GM19463 (cell line): ENCODE results near the gene DCLK1.
A peak's percentile ranks its signal among the peaks of the same experiment; 100 is the strongest.

Experiments used
- ATAC-seq: cut with Tn5 transposase; IDR thresholded peaks from one replicate; pipeline ENCODE4 v1.9.1; 2021; ENCODE audit warnings: mild to moderate bottlenecking, moderate library complexity; ENCODE audit not compliant: unreplicated experiment

The DCLK1 gene

DNA sequence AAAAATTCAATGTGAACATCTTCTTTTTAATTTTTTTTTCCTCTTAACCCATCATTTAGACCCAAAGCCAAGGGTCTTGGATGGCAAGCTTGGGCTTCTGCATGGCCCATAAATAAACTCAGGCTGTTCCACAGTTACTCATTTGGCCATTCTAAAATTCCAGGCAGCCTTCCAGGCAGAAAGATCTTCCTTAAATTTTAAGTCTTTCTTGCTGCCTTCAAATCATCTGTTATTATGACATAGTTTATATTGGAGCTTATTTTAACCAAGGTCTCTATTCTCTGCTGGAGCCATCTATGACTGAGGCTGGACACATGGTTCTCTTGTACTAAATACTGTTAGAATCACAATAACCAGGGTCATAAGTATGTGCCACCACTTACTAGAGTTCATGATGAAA, 337.4 kb downstream of the DCLK1 start:
- ATAC-seq: no peak

DNA sequence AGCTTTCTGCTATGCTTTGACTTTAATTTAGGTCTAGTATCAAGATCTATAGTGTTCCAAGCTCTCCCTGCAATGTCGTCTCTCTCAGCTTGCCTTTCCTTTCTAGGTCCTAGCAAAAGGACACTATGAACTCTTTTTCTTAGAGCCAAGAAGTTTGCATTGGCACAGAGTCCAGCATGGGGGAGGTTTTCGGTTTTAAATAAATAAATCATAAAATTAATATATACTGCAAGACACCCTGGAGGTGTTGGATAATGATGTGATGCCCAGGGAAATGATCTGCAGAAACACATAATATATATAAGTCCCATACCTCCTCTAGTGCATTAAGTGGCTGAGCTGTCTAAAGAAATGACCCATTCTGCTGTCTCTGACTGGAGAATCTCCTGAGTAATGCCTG, 338.3 kb downstream of the DCLK1 start:
- no peak for ATAC-seq

DNA sequence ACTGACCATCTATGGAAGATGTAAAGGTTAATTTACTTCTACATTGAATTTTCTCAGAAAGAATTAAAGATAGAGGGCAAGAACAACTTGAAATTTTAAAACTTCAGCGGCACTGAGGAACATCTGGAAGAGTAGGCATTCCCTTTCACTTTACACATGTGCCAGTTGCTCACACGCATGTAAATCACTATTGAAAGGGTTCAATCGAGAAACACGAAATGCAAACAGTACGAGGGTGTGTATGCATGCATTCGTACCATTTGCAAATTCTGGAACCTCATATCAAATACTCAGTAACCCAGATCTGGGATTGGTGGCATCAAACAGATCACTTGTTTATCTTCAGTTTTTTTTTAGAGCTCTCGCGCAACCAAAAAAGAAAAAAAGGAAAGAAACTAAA, 339.2 kb downstream of the DCLK1 start:
- ATAC-seq: no peak

DNA sequence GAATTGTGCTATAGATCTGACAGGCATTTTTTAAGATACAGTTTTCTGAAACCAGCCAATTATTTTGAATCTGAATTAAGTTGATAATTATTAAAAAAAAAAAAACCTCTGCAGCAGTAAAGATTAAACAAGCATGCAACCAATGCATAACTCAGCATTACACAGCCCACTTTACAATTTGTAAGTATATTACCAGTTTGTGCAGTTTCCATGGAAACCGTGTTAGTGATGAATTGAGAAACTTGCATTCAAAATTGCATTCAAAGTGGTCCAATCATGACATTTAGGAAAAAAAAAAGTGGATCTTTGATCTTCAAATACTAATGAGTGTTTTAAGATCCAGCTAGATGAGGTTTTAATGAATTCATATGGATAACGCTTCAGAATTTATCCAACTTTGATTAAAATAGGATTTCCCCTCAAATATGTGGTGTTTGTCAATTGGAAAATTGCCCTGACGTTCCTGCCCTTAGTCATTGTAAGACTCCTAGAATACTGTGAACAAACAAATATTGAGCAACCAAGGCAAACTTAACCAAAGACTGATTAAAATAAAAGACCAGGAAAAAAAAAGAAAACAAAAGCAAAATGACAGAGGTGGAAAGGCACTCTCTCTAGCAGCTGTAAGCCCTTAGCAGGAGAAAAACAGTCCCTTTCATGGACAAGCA, 339.9 kb downstream of the DCLK1 start:
- ATAC-seq: no peak

DNA sequence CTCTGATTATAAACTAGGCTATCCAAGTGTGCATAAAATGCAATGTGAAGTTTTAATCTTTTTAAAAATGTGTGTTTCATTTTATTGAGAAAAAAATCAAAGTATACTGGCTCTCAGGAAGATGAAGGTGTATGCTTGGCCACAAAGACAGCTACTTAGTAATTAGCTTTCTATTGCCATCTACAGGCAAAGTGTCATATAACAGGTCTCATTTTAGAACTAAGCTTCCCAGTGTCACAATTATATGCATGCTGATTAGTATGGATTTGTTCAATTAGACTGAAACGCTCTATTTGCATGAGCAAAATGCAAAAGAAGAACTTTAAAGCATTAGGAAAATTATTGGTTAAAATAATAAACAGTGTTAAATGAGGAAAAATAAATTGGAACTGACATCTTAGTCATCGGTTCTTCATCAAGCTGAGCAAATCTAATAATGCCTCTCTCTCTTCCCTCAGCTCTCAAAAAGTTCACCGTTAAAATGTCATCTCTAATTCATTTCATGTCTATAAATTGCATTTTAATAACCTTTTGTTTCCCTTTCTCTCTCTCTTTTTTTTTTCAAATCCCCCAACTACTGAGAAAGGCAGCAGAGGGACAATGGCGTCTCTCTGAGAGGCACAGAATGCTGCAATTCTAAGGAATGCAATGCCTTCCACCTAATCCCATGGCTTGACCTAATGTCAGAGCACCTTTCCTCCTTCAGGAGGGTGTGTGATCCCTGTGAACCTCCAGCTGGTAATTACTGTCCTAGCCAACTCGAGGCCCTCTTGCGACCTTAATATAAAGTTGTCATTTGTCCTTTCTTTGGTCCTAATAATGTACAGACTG, 341.6 kb downstream of the DCLK1 start:
- ATAC-seq: peak; percentile 75

DNA sequence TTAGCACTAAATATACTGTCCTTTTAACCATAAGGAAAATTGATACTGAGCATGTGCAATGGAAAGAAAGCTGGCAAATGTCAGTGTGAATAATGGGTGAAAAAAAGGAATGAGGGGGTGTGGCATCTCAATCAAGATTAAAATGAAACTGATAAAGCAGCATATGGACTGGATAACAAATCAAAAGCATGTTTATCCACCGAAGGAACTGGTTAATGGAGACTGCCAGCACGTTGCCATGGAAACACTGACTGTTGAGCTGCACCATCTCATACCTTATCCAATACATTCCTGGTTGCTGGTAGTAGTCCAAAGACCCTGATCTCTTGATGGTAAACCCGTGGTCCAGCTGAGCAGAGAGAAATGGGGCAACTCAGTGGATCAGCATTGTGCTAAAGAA, 343.2 kb downstream of the DCLK1 start:
- ATAC-seq: no peak

DNA sequence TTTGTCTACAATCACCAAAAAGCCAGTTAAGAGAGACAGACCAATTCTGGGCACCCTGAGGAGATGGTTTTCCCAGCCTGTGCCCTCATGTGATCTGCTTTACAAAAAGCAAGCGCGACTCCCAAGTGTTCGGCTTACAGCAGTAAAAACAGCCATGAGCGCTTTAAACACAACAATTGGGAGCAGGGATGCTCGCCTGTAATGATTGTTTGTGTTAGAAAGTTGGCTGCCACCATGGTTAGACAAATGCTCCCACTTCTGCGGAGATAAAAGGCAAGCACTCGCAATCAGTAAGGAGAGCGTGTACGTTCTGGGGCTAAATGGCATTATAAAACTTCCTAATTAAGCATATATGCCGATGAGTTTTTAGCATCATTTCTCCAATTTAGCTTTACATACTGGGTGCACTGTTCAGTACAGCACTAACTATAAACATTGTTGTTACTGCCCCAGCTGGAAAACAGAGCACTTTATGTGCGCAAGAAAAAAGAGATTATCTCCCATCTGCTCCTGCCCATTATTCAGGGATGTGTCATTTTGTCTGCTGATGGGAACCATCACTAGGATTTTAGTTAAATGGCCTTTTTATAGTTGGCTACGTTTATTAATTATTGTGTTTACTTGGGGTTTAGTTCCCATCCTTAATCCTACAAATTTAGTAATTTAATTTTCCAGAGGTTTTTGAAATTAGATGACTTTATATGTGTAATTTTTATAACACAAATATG, 345.4 kb downstream of the DCLK1 start:
- ATAC-seq: no peak

DNA sequence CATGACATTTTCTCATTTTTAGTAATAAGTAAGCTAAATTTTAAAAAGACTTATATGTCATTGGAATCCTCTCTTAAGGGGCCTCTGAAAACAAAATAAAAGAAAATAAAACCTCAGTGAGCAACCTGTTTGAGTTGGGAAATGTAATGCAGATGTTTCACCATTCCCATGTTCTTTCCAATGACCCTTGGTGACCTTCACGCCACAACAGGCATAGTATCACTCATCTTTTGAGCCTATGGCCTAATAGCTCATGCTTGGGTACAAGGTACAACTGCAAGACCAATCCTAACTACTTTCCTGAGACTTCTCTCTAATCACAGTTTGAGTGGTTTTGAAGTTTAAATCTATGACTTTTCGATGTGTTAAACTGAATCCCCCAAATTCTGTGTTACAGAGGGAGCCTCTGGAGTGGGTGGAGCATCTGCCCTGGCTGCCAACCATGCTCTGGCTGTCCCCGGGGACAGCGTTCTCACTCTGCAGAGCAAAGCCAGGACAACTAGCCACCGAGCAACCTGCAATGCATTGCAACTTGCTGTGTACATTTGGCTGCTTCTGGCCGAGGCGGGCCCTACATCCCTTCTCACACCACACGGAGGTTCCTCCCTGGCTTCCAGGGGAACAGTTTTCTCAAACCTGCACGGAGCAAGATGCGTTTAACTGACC, 346.8 kb downstream of the DCLK1 start:
- no peak for ATAC-seq

DNA sequence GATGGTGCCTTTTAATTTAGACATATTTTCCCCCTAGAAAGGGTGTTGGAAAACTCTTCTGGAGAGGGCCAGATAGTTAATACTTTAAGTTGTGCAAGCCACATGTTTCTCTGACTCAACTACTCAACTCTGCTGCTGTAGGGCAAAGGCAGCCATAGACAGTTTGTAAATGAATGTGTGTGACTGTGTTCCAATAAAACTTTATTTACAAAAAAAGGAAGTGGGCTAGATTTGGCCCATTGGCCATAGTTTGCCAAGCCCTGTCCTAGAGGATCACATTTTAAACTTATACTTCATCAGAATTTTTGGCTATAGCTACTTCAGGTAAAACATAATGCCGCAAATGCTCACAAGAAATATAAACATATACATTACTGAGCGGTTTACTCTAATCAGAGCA, 348.4 kb downstream of the DCLK1 start:
- no peak for ATAC-seq

DNA sequence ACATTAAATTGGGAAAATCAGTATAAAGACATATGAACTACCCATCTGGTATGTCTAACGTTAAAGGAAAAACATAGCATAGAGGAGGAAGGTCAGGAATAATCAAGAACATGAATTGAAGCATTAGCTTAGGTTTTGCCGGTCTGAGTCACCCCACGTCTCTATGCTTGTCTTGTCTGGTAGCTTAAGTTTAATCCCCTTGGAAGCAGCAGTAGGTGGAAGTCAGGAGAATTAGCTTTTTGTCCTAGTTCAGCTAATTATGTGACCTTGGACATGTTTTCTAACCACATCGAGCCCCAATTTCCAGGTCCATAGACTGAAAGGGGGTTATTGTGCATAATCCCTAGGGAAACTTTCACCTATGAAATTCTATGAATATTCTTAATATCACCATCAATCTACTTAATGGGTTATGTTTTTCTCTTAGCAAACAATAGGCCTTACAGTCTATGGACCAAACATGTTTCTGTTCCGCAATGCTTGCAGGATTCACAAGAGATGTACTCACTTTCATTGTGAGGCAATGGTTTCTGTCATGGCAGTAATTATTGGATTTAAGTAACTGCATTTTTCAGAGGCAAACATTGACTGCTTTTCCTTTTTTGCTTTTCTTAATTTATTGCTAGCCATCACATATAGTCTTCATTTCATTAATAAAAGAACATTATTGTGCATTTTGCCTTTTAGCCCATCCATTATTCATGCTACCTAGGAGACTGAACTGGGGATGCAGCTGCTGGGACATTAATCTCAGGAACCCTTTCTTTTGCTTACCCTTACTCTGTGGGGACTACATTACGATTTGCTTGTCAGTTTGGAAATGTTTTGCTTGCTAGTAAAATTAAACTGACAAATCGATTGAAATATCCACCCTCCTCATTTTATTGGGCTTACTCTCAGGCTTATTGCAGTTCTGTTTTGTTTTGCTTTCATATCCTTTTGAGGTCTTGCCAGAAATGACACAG, 349.9 kb downstream of the DCLK1 start:
- no peak for ATAC-seq

DNA sequence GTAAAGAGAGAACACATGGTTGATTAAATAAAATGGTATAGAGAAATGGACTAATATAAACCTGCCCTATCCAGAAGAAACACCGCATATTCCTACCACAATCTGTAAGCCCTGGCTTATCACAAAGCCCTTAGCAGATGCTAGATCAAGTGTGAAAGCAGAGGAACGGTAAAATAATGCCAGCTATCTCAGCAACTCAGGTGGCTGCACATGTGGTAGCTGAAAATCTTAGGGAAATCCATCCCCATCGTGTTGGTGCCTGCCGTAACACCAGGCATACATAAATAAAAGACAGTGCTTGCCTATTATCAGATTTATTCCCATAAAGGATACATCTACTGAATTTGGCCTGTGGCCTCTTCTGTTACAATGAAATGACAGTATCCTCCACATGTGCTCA, 350.6 kb downstream of the DCLK1 start:
- ATAC-seq: no peak

DNA sequence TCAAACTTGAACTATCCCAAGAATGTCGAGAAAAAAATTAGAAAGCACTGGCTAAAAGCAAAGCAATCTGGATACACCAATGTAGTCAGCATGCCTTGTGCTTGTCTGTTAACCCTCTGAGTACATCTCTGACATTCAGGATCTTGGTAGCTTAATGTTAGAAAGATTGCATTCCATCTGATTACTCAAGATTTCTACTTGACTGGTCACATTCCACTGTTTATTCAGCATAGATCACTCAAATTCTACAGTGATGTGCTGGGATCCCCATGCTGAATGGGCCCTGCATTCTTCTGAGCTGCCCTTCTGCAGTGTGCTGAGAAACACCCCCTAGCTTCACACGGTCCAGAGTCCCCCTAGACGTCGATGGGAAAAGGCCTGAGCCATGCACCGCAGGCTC, 359.3 kb downstream of the DCLK1 start:
- no peak for ATAC-seq

DNA sequence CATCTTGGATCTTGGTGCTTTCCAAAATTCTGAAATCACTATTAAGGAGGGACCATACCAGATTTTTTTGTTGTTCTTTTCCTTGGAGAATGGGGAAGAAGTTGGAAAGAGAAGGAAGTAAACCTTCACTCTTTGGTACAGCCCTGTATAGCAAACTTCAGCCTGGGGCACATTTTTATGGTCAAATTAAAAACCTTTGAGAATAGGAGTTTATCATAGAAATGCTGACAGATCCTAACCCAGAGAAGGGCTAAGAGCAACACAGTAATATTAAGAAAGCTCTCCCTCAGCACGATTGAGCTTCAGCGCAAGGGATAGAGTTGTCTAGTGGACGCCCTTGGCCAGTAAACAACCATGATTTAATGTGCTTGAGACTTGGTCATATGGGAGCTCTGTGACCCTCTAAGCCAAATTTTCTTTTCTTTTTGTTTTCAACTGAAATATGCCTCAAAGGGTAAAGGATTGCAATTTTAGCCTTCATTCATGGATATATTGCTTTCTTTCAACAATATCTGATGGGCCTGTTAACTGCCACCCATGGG, 360.4 kb downstream of the DCLK1 start:
- no peak for ATAC-seq

DNA sequence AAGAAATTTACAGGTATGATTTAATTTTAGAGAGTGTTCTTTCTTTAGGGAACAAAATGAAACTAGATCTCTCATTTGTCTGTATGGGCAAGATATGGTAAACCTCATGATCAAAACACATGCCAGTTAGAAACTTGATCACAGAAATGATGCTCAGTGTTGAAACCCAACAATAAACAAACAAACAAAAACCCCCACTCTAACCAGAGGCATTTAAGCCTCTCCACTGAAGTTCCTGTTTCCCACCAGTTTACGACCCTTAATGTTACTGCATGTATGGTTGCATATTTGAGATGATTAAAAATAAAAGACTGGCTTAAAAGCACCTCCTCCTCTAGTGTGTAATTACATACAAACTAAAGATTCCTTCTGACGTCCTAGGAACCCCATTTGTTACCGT, 361.4 kb downstream of the DCLK1 start:
- no peak for ATAC-seq

DNA sequence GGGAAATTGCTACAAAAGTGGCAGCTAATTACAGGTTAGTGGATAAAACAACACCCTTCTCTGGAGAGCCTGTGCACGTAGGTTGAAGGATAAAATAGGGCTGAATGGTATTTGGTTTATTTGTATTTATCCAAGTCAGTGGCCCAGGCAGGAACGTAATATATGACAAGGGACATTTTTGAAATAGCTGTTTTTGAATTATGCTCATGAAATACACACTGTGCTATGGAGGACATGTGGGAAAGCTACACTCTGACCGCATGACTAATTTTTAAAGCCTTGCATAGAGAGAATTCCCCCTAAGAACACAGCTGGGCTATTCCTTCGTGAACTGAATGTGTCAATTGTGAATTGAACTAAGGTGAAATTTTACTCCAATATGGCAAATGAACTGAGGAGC, 362.6 kb downstream of the DCLK1 start:
- no peak for ATAC-seq

DNA sequence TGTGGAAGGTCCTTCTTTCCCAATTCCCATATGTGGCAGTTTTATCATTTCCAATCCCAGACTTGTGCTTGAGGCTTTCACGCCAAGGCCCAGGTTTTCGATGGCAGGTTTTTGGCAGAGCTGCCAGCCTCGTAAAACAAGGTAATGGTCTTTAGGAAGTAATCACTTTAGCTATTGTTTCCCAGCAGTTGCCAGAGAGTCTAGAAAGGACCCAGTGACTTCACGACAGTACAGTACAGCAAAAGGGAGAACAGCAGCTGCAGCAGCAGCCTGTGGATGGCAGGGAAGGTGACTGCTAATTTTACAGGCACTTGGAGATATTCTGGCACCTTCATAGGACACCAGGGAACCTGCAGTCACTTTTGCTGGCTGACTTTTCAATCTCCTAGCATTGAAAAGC, 363.1 kb downstream of the DCLK1 start:
- no peak for ATAC-seq

DNA sequence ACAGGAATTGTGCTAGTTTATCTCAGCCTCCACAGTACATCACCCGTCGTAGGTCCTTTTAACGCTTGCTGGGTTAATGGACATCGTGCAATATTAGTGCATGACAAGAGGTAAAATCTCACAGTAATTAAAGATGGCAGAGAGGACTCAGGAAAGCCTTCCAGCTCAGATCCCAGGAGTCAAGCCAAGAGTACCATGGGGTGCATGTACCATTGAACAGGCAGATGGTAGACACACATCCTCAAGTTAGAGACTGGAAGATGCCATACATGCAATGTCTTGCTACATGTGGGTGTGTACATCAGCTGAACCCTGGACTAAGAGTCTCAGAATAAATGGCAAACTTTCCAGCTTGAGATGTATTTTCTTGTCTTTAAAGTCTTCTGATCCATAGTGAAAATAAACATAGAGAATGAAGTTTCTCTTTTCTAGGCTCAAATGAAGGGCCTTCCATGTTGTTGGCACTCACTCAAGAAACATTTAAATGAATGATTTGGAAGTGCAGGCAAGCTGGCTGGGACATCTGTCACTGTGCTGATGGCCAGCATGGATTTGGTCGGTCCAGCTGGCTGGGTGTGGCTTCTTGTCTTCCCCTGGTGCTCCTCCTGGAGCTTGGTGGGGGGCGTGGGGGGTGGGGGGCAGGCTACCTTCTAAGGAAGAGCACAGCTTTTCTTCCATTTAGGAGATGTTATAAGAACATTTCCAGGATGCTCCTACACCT, 363.8 kb downstream of the DCLK1 start:
- no peak for ATAC-seq

DNA sequence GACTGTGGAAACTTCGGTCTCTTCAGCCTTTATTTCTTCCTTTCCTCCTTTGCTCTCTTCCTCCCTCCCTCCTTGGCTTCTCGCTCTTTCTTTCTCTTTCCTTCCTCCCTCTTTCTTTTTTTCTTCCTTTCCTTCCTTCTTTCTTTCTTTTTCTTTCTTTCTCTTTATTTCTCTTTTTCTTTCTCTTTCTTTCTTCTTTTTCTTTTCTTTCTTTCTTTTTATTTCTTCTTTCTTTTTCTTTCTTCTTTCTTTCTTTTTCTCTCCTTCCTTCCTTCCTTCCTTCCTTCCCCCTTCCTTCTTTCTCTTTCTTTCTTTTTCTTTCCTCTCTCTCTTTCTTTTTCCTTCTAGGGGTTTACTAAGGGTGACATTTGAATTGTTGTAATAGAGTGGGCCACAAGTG, 364.5 kb downstream of the DCLK1 start:
- no peak for ATAC-seq

DNA sequence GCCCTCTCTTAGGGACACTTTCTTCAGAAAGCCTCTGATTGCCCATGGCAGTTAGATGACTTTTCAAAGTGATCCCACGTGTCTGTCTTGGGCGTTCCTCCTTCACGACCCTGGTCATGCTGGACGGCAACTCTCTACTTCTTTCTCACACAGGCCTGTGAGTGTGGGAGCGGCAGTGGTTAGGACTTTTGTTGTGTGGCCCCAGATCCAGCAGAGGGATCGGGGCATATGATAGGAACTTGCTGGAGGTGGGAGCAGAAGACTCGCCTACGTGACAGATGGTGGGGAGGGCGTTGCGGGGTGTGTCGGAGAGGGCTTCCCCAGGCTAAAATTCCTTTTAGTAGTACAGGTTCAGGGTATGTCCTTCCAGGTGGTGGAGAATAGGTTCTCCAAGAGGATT, 365.2 kb downstream of the DCLK1 start:
- ATAC-seq: no peak
